GM19372 (cell line): ENCODE measurements around the gene PYROXD2.
A peak's percentile ranks its signal among the peaks of the same experiment; 100 is the strongest.
"Not testable (repeated sequence)": the region's sequence is repeated elsewhere in the genome, so short reads cannot be mapped to it uniquely, and the experiment has no call there.

ENCODE experiments used
- ATAC-seq: cut with Tn5 transposase; IDR thresholded peaks from one replicate; pipeline ENCODE4 v1.9.1; 2021; ENCODE audit warnings: mild to moderate bottlenecking, low read depth, moderate library complexity; ENCODE audit not compliant: unreplicated experiment

PYROXD2 gene

DNA sequence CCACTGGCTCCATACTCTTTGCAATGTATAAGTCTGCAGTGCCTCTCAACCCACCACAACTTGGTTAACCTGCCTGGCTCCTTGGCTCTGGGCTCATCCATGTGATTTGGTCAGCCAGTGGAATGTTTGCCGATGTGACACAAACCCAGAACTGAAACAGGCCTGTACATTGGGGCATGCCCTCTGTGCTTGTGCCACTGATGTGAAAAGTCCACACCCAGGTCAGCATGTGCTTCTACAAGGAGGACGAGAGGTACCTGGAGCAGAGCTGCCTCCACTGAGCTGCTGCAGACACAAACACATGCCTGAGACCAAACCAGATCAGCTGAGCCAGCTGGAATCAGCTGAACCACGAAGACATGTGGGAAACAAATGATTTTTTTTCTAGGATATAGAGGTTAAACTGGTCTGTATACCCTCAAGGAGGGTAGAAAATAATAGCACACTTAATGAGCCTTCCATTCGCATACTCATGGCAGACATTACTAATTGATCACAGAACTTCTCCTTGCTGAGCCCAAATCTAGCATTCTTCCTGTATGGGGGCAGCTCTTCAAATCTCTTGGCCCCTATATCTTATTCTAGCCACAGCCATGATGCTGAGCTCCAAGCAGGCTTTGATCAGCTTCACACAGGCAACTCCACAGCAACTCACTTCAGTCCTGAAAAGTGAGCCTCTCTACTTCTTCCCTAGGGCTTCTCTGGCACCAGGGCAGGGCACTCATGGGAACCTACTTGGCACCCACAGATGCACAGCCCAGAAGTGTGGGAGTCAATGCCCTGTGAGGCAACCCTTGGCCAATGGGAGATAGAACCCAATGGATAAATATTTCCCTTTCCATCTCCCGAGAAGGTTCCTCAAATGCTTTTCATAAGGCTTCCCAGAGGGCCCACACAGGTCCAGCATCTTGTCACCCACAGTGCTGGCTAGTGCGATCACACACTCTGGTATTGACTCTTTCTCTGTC lies 18.6 kb downstream of the PYROXD2 start:
- ATAC-seq, result no peak

DNA sequence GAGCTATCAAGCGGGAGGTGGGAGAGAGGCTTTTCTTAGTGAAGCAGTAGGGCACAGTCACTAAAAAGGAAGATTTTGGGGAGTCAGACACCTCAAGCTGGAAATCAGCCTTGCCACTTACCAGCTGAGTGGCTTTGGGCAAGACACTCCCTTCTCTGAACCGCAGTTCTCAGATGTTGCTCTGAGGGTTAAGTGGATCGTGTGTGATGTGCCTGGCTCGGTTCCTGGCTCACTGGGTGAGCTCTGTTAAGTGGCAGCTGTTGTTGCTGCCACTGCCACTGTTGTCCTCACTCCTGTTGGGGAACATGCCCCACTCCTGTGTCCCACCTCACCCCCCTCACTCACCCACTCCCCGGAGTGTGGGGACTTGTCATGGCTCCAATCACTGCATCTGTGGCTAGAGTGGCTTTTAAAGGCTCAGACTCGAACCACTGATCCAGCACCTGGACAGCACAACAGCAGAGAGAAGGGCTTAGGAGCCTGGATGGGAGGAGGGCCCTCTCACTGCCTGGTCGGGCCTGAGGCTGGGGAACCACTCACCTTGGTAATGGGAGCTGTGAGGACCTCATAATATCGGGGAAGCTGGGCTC lies 20.0 kb downstream of the PYROXD2 start:
- ATAC-seq, result no peak

DNA sequence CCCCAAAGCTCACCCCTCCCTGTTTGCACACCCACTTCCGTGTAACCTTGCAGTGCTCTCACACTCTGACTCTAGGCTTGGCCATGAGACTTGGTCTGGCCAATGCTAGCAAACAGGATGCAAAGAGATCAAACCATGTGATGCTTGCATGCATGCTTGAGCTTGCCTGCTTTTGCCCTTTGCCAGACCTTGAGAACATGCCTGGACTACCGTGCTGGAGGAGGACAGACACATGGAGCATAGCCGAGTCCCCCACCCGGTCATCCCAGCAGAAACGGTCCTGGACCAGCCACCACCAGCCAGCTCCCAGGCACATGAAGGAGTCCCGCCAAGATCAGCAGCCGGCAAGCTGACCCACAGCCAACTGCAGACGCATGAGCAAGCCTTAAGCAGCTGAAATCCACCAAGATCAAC lies 23.4 kb downstream of the PYROXD2 start:
- ATAC-seq, result peak; percentile 52

DNA sequence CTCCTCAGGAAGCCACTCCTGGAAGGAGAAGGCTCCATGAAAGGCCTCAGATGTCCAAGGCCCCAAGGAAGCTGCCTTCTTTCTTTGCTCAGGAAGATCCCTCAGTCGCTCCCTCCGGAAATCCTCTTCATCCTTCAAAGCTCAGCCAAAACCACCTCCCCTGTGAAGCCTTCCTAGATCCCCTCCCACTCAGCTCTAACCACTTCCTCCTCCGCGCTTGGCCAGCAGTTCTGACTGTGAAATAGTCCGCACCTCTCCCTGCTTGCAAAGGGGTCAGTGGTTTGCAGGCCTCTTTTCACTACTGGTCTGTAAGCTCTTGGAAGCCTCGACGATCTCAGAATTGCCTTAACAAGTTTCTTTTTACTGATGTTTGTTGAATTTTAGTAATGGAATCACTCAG lies 23.9 kb downstream of the PYROXD2 start:
- ATAC-seq, result peak; percentile 65

DNA sequence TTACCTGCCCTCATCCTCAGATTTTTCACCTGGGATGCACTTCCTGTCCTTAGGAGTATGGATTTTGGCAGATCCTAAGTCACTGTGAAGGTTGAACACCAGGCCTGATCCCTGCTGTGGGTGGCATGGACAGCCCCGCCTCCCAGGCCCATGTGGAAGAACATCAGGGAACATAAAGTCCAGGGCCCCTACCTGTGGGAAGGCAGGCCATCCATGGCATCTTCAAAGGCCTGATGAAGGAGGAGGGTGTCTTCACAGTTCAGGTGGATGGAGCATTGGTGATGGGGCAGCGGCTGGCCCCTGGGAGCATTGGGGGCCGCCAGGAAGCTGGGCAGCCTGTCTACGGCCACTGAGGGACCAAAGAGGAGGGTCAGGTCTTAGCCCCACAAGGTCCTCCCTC lies 24.6 kb downstream of the PYROXD2 start:
- ATAC-seq, result no peak

DNA sequence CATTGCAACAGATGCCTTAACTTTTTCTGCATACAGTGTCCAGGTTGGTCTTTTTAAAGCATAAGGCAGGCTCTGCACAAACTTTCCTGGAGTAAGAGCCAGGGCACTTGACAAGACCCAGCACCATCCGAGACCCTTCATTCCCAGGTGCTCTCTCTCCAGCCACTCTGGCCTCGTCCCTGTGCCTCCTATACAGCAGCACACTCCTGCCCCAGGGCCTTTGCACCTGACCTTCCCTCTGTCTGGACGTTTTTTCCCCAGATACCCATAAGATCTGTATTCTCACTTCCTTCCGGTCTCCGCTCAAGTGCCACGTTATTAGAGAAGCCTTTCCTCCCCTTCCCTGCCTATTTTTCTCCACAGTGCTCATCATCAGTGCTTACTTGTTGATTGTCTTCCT lies 25.6 kb downstream of the PYROXD2 start:
- no peak for ATAC-seq

DNA sequence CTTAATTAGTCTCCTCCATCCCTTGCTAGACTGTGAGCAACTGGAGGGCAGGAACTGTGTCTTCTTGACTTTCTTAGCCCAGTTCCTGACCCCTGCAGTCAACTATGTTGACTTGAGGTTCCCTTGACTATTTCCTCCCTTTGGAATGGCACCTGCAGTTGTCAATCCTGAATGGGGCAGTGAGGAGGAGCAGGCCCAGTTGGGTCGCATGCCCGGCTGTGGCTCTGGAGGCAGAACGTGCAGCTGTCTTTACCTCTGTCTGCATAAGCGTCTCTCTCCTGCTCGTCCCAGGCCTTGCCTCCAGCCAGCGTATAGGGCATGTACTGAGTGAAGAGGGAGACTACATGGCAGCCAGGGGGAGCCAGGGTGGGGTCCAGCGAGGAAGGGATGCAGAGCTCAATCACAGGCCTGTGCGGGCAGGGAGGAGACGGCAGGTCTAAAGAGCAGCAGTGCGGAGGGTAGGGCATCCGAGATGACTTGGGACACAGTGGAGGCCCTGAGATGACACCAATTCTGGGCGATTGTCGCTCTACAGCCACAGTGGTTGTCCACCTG lies 26.8 kb downstream of the PYROXD2 start:
- no peak for ATAC-seq

DNA sequence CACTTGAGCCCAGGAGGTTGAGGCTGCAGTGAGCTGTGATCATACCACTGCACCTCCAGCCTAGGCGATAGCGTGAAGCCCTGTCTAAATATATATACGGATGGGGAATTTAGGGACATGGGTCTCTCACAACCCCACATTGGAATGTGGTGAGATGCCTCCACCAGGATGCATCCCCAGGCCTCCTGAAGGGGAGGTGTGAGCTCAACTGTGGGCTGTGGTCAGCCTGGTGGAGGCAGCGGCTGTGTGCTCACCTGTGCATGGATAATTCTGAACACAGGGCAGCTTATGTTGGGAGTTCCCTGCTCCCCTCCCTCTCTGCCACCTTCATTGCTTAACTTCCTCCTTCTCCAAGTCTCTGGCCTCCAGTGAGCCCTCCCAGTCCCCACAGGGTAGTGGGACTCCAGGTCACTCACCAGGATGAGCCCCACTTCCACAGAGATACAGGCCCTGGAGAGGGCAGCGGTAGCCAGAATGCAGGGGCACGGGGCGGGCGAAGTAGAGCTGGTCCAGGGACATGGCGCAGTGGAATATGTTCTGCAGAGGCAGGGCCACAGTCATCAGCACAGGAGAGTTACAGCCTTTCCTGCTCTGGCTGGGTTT lies 30.4 kb downstream of the PYROXD2 start:
- ATAC-seq, result no peak

DNA sequence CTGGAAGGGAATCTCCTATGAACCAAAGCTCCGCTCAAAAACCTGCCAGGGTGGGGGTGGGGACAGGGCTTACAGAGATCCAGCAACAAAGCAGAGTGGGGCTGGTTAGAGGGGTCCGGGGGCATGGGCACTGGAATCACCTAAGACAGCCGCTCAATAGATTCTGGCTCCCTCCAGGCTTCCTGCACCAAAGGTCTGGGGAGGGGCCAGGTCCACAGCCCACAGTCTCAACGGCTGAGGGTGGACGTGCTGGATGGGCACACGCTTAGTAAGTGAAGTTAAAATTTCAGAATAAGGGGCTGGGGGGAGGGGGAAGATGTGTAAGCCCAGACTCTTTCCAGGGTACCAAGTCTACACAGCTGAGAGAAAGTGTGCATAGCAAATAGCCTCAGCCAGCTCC lies 31.1 kb downstream of the PYROXD2 start:
- ATAC-seq, result no peak

DNA sequence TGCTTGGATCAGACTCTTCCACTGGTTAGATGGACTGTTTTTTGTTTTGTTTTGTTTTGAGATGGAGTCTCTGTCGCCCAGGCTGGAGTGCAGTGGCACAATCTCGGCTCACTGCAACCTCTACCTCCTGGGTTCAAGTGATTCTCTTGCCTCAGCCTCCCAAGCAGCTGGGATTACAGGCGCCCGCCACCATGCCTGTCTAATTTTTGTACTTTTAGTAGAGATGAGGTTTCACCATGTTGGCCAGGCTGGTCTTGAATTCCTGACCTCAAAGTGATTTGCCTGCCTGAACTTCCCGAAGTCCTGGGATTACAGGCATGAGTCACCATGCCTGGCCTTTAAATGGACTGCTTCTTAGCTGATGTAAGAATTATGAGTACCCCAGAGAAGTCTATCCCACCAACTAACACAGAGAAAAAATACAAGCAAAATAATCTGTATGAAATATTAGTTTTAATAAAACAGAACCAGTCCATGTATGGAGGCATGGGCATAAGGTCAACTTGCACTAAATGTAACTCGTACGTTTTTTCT lies 31.8 kb downstream of the PYROXD2 start:
- not testable (repeated sequence) for ATAC-seq

DNA sequence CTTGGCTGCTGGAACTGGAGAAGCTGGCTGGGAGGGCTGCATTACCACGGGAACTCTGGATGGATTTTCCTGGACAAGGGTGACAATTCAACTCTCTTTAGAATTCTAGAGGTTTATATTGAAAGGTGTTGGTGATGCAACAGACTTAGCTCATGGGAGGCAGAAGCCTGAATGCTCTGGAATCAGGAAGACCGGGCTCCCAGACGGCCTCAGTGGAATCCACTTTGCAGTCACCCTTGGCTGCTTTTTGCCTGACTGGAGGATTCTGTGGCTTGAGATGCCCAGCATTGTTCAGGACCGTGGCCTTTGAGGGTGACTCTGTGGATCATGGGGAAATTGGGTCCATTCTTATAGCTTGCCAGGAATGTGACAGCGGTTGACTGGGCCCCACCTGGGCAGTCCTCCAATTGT lies 32.3 kb downstream of the PYROXD2 start:
- no peak for ATAC-seq

DNA sequence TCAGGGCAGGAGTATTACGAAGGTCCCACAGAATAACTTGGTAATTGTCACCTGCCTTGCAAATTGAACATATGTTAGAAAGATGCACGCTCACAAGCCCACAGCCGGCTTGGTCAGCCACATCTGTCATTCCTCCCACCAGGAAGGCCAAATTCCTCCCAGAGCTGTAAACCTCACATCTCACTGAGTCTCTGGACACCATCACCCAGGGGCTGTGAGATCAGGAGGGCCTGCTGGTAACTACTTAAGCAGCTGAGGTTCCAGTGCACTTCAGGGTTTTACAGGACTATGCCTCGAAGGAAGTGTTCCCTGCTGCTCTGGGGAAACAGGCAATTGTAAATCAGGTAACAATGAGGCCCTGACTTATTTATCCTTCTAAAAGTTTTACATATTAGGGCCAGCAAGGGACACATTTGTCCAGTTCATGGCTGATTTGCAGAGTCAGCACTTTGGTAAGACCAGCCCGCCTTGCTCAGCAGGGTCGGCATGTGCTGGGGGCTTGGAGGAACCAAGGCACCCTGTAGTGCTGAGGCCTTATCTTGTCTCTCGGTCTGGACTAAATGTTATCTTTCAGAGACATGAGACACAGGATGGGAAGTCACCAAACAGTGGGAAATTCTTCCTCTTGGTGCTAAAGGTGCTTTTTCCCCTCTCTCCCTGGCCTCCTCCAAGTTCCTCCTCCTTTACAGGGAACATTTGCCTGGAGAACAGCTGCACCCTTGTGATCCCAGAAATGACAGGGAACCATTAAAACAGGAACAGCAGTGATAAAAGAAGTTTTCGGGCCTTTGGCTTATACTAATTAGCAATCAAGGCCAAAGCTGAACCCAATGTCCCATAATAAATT lies 34.3 kb downstream of the PYROXD2 start:
- no peak for ATAC-seq

DNA sequence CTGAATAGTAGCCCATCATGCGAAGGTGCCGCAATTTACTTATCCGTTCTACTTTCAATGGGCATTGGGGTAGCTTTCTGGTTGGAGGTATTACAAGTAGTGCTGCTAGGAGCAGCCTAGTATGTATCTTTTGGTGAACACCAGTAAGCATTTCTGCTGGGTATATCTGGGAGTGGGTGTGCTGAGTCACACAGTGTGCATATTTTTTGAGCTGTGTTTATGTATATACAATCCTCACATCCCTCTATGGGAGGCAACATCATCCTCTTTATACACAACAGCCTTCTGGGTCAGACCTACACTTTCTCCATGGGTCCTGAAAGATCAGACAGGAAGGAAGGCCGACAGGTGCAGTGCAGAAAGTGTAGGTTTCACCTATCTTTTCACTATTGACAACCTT lies 36.3 kb downstream of the PYROXD2 start:
- ATAC-seq, result no peak

DNA sequence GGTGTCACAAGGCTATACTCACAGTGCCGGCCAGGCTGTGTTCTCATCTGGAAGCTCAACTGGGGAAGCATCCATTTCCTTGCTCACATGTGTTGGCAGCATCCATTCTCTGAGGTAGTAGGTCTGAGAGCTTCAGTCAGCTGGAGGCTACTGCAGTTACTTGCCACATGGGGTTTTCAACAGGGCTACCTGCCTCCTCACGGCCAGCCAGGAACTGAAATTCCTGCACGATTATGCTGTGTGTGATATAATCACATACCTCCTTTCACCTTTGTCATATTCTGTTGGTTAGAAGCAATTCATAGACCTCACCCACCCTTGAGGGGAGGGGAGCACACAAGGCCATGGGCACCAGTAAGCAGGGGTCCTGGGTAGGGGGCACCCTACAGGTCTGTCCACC lies 37.4 kb downstream of the PYROXD2 start:
- ATAC-seq, result no peak

DNA sequence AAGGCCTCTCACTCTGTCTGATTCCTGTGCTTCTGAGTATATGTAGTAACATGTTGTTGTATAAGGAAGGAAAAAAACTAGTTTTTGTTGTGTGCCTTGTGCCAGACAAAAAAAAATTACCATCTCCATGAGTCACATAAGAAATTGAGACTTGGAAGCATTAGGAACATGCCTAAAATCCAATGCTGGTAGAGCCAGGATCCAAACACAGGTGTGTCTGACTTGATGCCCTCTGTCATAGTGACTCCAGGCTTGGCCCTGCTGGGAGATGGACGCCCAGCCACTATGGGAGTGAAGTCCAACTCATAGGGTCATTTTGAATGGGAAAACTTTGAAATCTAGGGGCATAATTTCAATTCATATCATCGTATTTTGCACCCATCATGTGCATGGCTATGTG lies 38.0 kb downstream of the PYROXD2 start:
- ATAC-seq, result no peak

DNA sequence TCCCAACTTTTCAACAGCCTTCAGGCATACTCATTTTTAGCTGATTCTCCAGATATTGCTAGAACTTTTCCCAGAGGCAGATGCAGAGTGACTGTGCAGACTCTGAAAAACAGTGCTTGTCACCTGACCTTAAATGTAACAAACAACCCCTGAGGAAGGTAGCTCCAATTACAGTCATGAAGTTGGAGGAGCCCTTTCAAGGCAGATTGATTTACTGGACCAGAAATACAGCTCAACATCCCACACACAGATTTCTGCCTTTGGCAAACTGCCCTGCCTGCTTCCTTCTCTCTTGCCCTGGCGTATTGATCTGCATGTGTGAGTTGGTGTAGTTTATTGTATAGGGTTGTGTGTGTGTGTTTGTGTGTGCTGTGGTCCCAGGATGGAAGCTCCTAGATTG lies 38.5 kb downstream of the PYROXD2 start:
- ATAC-seq, result no peak

DNA sequence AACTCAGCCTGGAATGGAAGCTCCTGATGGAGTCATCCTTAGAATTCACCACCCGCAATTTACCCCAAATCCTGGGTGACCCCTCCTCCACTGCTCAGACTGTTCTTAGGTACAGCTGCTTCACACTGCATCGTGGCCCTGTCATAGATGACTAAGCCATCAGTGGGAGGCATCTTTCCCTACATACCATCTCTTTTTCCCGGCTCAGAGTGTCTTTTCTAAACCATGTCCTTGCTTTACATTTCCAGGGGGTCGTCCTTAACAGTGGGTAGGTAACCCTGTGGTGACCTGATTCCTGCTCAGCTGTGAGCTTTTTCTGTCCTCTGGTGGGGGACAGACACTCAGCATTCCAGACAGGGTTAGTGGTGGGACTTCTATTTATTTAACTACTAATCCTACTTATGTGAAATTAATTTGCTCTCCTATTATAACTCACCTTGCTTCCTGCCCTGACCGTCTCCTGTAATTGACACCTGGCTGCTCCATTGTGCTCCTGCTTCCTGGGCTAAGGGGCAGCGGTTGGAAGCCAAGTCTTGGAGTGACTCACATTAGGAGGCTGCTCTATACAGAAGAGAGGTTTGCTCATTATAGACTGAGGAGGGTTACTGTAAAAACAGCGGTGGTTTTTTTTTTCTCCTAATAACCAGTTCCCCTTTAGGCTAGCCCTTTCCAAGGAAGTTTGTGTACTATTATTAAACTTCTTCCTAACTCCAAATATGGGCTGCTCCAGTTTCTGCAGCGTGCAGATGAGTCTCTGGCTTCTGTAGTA lies 40.6 kb downstream of the PYROXD2 start:
- ATAC-seq, result no peak

DNA sequence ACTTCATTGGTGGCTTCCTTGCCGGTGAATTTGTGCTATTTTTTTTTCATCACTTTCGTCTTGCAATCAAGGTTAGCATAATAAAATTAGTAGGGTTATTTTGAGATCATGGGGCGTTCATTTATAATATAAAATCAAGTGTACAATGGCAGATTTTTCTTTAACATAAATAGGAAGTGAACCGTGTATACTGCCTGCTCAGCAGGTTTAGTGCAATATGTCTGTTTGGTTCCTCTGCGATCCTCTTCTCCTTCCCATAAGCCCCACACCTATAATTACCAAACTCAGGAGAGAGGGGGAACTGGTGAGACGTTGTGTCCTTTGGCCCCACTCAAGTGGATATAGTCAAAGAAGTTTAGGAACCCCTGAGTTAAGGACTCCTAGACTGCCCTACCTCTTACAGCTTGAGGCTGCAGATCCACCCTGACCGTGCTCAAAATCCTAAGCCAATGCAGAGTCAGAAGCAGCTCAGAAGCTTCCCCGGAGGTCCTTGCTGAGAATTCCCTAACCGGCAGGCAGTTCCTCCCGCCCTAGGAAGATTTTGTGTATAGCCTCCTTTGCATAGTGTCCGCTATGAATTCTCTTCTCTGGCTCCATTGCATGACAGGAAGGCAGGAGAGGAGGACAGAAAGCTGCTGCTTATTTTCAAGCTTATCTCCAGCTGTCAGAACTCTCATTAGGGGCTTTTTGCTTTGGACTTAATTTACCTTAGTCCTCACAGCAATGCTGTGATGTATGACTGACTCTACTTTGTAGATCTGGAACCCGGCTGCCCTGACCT lies 41.5 kb downstream of the PYROXD2 start:
- no peak for ATAC-seq
